GM19099 (cell line): ENCODE measurements around the gene CCDC57.

ENCODE experiments used
- POLR2A ChIP-seq: IDR thresholded peaks from 3 replicates; pipeline ENCODE4 v1.6.1; 2011; ENCODE audit warnings: low read depth; ENCODE audit not compliant: insufficient read length; ENCODE audit errors: extremely low read depth

CCDC57 gene

GRCh38 chr17:82180776-82181528 is 31.7 kb downstream of the CCDC57 start:
- no peak for TF ChIP-seq POLR2A

- TF ChIP-seq POLR2A, result no peak
Measured at GRCh38 chr17:82179946-82180475, 32.6 kb downstream of the CCDC57 start.

GRCh38 chr17:82179412-82179811 is 33.2 kb downstream of the CCDC57 start:
- no peak for TF ChIP-seq POLR2A

- TF ChIP-seq POLR2A, result no peak
Measured at GRCh38 chr17:82178499-82179261, 34.0 kb downstream of the CCDC57 start.

- no peak for TF ChIP-seq POLR2A
Measured at GRCh38 chr17:82177761-82178498, 34.7 kb downstream of the CCDC57 start.

- no peak for TF ChIP-seq POLR2A
Measured at GRCh38 chr17:82177276-82177675, 35.4 kb downstream of the CCDC57 start.

GRCh38 chr17:82175951-82176350 is 36.7 kb downstream of the CCDC57 start:
- no peak for TF ChIP-seq POLR2A

- no peak for TF ChIP-seq POLR2A
Measured at GRCh38 chr17:82175201-82175600, 37.4 kb downstream of the CCDC57 start.

- TF ChIP-seq POLR2A, result no peak
Measured at GRCh38 chr17:82173351-82174041, 39.1 kb downstream of the CCDC57 start.

GRCh38 chr17:82172486-82173160 is 40.0 kb downstream of the CCDC57 start:
- no peak for TF ChIP-seq POLR2A

GRCh38 chr17:82171750-82172375 is 40.8 kb downstream of the CCDC57 start:
- no peak for TF ChIP-seq POLR2A

- no peak for TF ChIP-seq POLR2A
Measured at GRCh38 chr17:82170412-82170961, 42.2 kb downstream of the CCDC57 start.

- TF ChIP-seq POLR2A, result no peak
Measured at GRCh38 chr17:82168568-82168967, 44.1 kb downstream of the CCDC57 start.
